ENCODE data around the gene EXPH5. TPM values are rescaled to one million over a fixed set of nuclear protein-coding genes. Genes with fewer than 3 reads are reported as not detected.

The EXPH5 gene
- 0.09 and 1.00 TPM in 2 replicates for total RNA-seq

GRCh38 chr11:108593214-108593922 is at the start of gene EXPH5:
Gene EXPH5 (minus strand): TSS chr11:108593768. CDS start chr11:108593536, 232 bp downstream.

GRCh38 chr11:108498046-108498815 is 95.3 kb downstream of the EXPH5 start, which contains the start of gene POGLUT3:
Gene POGLUT3 (minus strand): TSS chr11:108498384. CDS start chr11:108498366, 18 bp downstream.

GRCh38 chr11:108467091-108467823 is 126.3 kb downstream of the EXPH5 start, which contains the start of gene C11orf65:
Gene C11orf65 (minus strand): TSS chr11:108467529. CDS start chr11:108461559, 5,970 bp downstream.

Other genes with a start within 250 kb of the EXPH5 start
- gene C11orf65, start 126.2 kb downstream of the EXPH5 start, total RNA-seq, result 0.83 and 1.3 TPM in 2 replicates
- 30.7 and 31.0 TPM in 2 replicates for gene POGLUT3, start 95.4 kb downstream of the EXPH5 start, total RNA-seq
- 34.9 and 70.3 TPM in 2 replicates for gene DDX10, start 71.3 kb upstream of the EXPH5 start, total RNA-seq

All from smooth muscle cell of bladder (primary cell).